Nephron (organoid): ENCODE data around the gene HMCN1.

Experiments
- H3K27ac Mint-ChIP-seq, 3 experiments: 2 replicates each; pipeline ENCODE4 v1.8.0; 2020; ENCODE audit warnings: mixed read lengths in 3 of 3, mild to moderate bottlenecking in 2 of 3, moderate library complexity in 1 of 3
- H3K27me3 Mint-ChIP-seq: 2 replicates; pipeline ENCODE4 v1.8.0; 2021; ENCODE audit warnings: low read depth, mild to moderate bottlenecking, moderate library complexity, mixed read lengths
- H3K36me3 Mint-ChIP-seq: 2 replicates; pipeline ENCODE4 v1.8.0; 2020; ENCODE audit warnings: low read depth, mixed read lengths
- H3K4me1 Mint-ChIP-seq: 2 replicates; pipeline ENCODE4 v1.8.0; 2020; ENCODE audit warnings: mixed read lengths
- H3K4me3 Mint-ChIP-seq, 3 experiments: 2 replicates each; pipeline ENCODE4 v1.8.0; 2020; ENCODE audit warnings: mild to moderate bottlenecking in 3 of 3, mixed read lengths in 3 of 3, moderate library complexity in 2 of 3
- H3K9me3 Mint-ChIP-seq: 2 replicates; pipeline ENCODE4 v1.8.0; 2020; ENCODE audit warnings: mixed read lengths
- CTCF ChIP-seq, 3 experiments: fragments of 200-600 bp; sonication (generic); IDR thresholded peaks; one replicate each; pipeline ENCODE4 v1.5.0; 2021; ENCODE audit warnings: antibody characterized with exemption in 3 of 3; ENCODE audit not compliant: unreplicated experiment in 3 of 3

Gene HMCN1

GRCh38 chr1:185996211-185996610 lies 262.0 kb downstream of the HMCN1 start:
- Mint-ChIP-seq H3K9me3 (no peaks in the 10 kb centered on the region), H3K27me3 (no peaks in the 10 kb centered on the region), H3K4me1 (no peaks in the 10 kb centered on the region), H3K4me3 (no peak overlapping the region), H3K27ac (no peak overlapping the region), H3K36me3 (peaks cover 32% of the 10 kb centered on the region)
- TF ChIP-seq CTCF (IDR thresholded peaks at IDR 0.05; ENCODE audit: unreplicated experiment in 3 of 3) = no peak

- no peak overlapping the region for H3K27ac Mint-ChIP-seq
- peaks cover 34% of the 10 kb centered on the region for H3K36me3 Mint-ChIP-seq
- H3K9me3 Mint-ChIP-seq = no peaks in the 10 kb centered on the region
- H3K4me1 Mint-ChIP-seq = no peaks in the 10 kb centered on the region
- H3K4me3 Mint-ChIP-seq = no peak overlapping the region
- no peaks in the 10 kb centered on the region for H3K27me3 Mint-ChIP-seq
- no peak for TF ChIP-seq CTCF (IDR thresholded peaks at IDR 0.05; ENCODE audit: unreplicated experiment in 3 of 3)
Observed at GRCh38 chr1:185998391-185998790, 264.2 kb downstream of the HMCN1 start.

GRCh38 chr1:186002406-186002805 lies 268.2 kb downstream of the HMCN1 start:
- TF ChIP-seq CTCF (IDR thresholded peaks at IDR 0.05; ENCODE audit: unreplicated experiment in 3 of 3) = no peak
- no peak overlapping the region for H3K4me3 Mint-ChIP-seq
- H3K27ac Mint-ChIP-seq = no peak overlapping the region
- H3K36me3 Mint-ChIP-seq = peaks cover 11% of the 10 kb centered on the region
- H3K9me3 Mint-ChIP-seq = no peaks in the 10 kb centered on the region
- H3K27me3 Mint-ChIP-seq = no peaks in the 10 kb centered on the region
- no peaks in the 10 kb centered on the region for H3K4me1 Mint-ChIP-seq

- Mint-ChIP-seq H3K9me3 (no peaks in the 10 kb centered on the region), H3K4me1 (no peaks in the 10 kb centered on the region), H3K27ac (no peak overlapping the region), H3K36me3 (peaks cover 8% of the 10 kb centered on the region), H3K4me3 (no peak overlapping the region), H3K27me3 (no peaks in the 10 kb centered on the region)
- TF ChIP-seq CTCF (IDR thresholded peaks at IDR 0.05; ENCODE audit: unreplicated experiment in 3 of 3) = no peak
Observed at GRCh38 chr1:186009039-186009737, 275.0 kb downstream of the HMCN1 start.

- no peak for TF ChIP-seq CTCF (IDR thresholded peaks at IDR 0.05; ENCODE audit: unreplicated experiment in 3 of 3)
- peaks cover 9% of the 10 kb centered on the region for H3K36me3 Mint-ChIP-seq
Observed at GRCh38 chr1:186014370-186015037, 280.3 kb downstream of the HMCN1 start.

GRCh38 chr1:186016856-186017255 lies 282.7 kb downstream of the HMCN1 start:
- H3K27me3 Mint-ChIP-seq = no peaks in the 10 kb centered on the region
- no peak overlapping the region for H3K4me3 Mint-ChIP-seq
- H3K36me3 Mint-ChIP-seq = peaks cover 6% of the 10 kb centered on the region
- TF ChIP-seq CTCF (IDR thresholded peaks at IDR 0.05; ENCODE audit: unreplicated experiment in 3 of 3) = no peak
- H3K9me3 Mint-ChIP-seq = no peaks in the 10 kb centered on the region
- no peak overlapping the region for H3K27ac Mint-ChIP-seq
- H3K4me1 Mint-ChIP-seq = no peaks in the 10 kb centered on the region

More at GRCh38 chr1:186014370-186015037, 280.3 kb downstream of the HMCN1 start:
- Mint-ChIP-seq H3K4me1 (no peaks in the 10 kb centered on the region), H3K27ac (no peak overlapping the region), H3K27me3 (no peaks in the 10 kb centered on the region), H3K9me3 (no peaks in the 10 kb centered on the region), H3K4me3 (no peak overlapping the region)
